Stimulated activated CD4-positive, alpha-beta T cell treated with anti-CD3 and anti-CD28 coated beads, Interleukin-1b, Interleukin-23, amount 100 ng/mL, for 1 hour (primary cell): Measurements from ENCODE around the gene CLCN2.
A peak's percentile ranks its signal among the peaks of the same experiment; 100 is the strongest.
"Not testable (repeated sequence)": the region's sequence is repeated elsewhere in the genome, so short reads cannot be mapped to it uniquely, and the experiment has no call there.

Source experiments
- DNase-seq, 2 donors: peaks; one replicate each; pipeline ENCODE4 v3.0.0-alpha.2; 2020; ENCODE audit warnings: low read depth in 2 of 2

The CLCN2 gene

GRCh38 chr3:184345317-184346144, 15.9 kb downstream of the CLCN2 start:
- DNase-seq, result no peak

- no peak for DNase-seq
Measured at GRCh38 chr3:184344579-184345316, 16.7 kb downstream of the CLCN2 start.

GRCh38 chr3:184343200-184343876, 18.1 kb downstream of the CLCN2 start:
- no peak for DNase-seq

GRCh38 chr3:184341925-184342324, 19.5 kb downstream of the CLCN2 start:
- DNase-seq, result no peak

- DNase-seq, result not testable (repeated sequence)
Measured at GRCh38 chr3:184339451-184340135, 21.8 kb downstream of the CLCN2 start.

GRCh38 chr3:184339001-184339400, 22.4 kb downstream of the CLCN2 start:
- DNase-seq, result no peak

- no peak for DNase-seq
Measured at GRCh38 chr3:184338511-184338945, 22.9 kb downstream of the CLCN2 start.

- no peak for DNase-seq
Measured at GRCh38 chr3:184337981-184338380, 23.4 kb downstream of the CLCN2 start.

GRCh38 chr3:184337399-184337714, 24.0 kb downstream of the CLCN2 start, which contains the start of gene FAM131A:
Gene FAM131A, plus strand, starts transcription at chr3:184337600. Its CDS starts 31 bp downstream, at chr3:184337631.
- no peak for DNase-seq

- no peak for DNase-seq
Measured at GRCh38 chr3:184336547-184337398, 24.6 kb downstream of the CLCN2 start.

GRCh38 chr3:184335661-184336546, 25.5 kb downstream of the CLCN2 start:
- peak; percentile 62 to 84 for DNase-seq

- no peak for DNase-seq
Measured at GRCh38 chr3:184335291-184335660, 26.1 kb downstream of the CLCN2 start.

GRCh38 chr3:184334470-184335158, 26.8 kb downstream of the CLCN2 start:
- DNase-seq, result no peak

GRCh38 chr3:184333700-184334099, 27.7 kb downstream of the CLCN2 start:
- DNase-seq, result no peak

GRCh38 chr3:184333190-184333589, 28.2 kb downstream of the CLCN2 start:
- DNase-seq, result no peak

- DNase-seq, result no peak
Measured at GRCh38 chr3:184332370-184333090, 28.9 kb downstream of the CLCN2 start.

GRCh38 chr3:184328516-184328915, 32.9 kb downstream of the CLCN2 start:
- DNase-seq, result no peak

- no peak for DNase-seq
Measured at GRCh38 chr3:184327171-184327570, 34.2 kb downstream of the CLCN2 start.
